DND-41 (cell line): ENCODE measurements around the gene SULT1A2.

Experiments
- ATAC-seq: fragments of 200-7000 bp; cut with Tn5 transposase; 3 replicates; pipeline ENCODE4 v1.9.1; 2021; ENCODE audit warnings: low read depth; ENCODE audit not compliant: insufficient read depth
- DNase-seq: peaks from one replicate; pipeline ENCODE4 v3.0.0-alpha.2; 2020
- H2AFZ ChIP-seq: 2 replicates; pipeline ENCODE4 v1.6.0; 2012; ENCODE audit warnings: low read depth, low read length
- H3K27ac ChIP-seq: 2 replicates; pipeline ENCODE4 v1.5.1; 2012; ENCODE audit warnings: low read length, inconsistent platforms
- H3K27me3 ChIP-seq: fragments of 200-600 bp; sonication (generic); 2 replicates; pipeline ENCODE4 v1.6.0; 2012; ENCODE audit warnings: low read length, mild to moderate bottlenecking, inconsistent platforms; ENCODE audit not compliant: insufficient read depth, poor library complexity
- H3K36me3 ChIP-seq: 2 replicates; pipeline ENCODE4 v1.5.1; 2012; ENCODE audit warnings: low read length, inconsistent platforms; ENCODE audit not compliant: insufficient read depth
- H3K4me1 ChIP-seq: 2 replicates; pipeline ENCODE4 v1.5.1; 2012; ENCODE audit warnings: mild to moderate bottlenecking, low read length; ENCODE audit not compliant: insufficient read depth
- H3K4me2 ChIP-seq: 2 replicates; pipeline ENCODE4 v1.6.0; 2012; ENCODE audit warnings: mild to moderate bottlenecking, moderate library complexity, low read length, inconsistent platforms; ENCODE audit not compliant: insufficient read depth
- H3K4me3 ChIP-seq, 2 experiments: fragments of 200-600 bp in 1 of 2; shearing (Covaris generic) in 1 of 2; 2 replicates each; pipeline ENCODE4 v1.5.1; 2012 to 2016; ENCODE audit warnings: inconsistent platforms in 2 of 2, low read length in 2 of 2, mild to moderate bottlenecking in 2 of 2, low read depth in 1 of 2, moderate library complexity in 1 of 2
- H3K79me2 ChIP-seq: 2 replicates; pipeline ENCODE4 v1.6.0; 2012; ENCODE audit warnings: low read length, inconsistent platforms; ENCODE audit not compliant: insufficient read depth
- H3K9ac ChIP-seq: 2 replicates; pipeline ENCODE4 v1.6.0; 2012; ENCODE audit warnings: low read depth, mild to moderate bottlenecking, inconsistent platforms, low read length, moderate library complexity
- H3K9me3 ChIP-seq: 2 replicates; pipeline ENCODE4 v1.5.1; 2012; ENCODE audit warnings: low read length, moderate library complexity, mild to moderate bottlenecking, inconsistent platforms; ENCODE audit not compliant: insufficient read depth, severe bottlenecking
- H4K20me1 ChIP-seq: 2 replicates; pipeline ENCODE4 v1.6.0; 2012; ENCODE audit warnings: low read length; ENCODE audit not compliant: insufficient read depth
- EZH2 ChIP-seq: IDR thresholded peaks from 3 replicates; pipeline ENCODE4 v1.6.1; 2012; ENCODE audit warnings: borderline replicate concordance, low read depth, mild to moderate bottlenecking, moderate library complexity, low read length, inconsistent platforms; ENCODE audit not compliant: severe bottlenecking

Gene SULT1A2

GRCh38 chr16:28542646-28543045 lies 54.2 kb downstream of the SULT1A2 start:
- no peak for ATAC-seq
- TF ChIP-seq EZH2: no peak
- Histone ChIP-seq H3K4me3 (no peak overlapping the region), H3K27me3 (no peaks in the 10 kb centered on the region), H3K27ac (no peak overlapping the region), H3K9ac (no peak overlapping the region), H3K4me2 (no peak overlapping the region), H3K79me2 (no peaks in the 10 kb centered on the region), H3K9me3 (no peaks in the 10 kb centered on the region), H3K4me1 (no peaks in the 10 kb centered on the region), H2AFZ (no peak overlapping the region), H3K36me3 (no peaks in the 10 kb centered on the region), H4K20me1 (no peaks in the 10 kb centered on the region)
- no peak for DNase-seq
